GM19372 (cell line): ENCODE results near the gene LRRC7.

ENCODE experiments used
- ATAC-seq: cut with Tn5 transposase; IDR thresholded peaks from one replicate; pipeline ENCODE4 v1.9.1; 2021; ENCODE audit warnings: mild to moderate bottlenecking, low read depth, moderate library complexity; ENCODE audit not compliant: unreplicated experiment

LRRC7 gene

DNA sequence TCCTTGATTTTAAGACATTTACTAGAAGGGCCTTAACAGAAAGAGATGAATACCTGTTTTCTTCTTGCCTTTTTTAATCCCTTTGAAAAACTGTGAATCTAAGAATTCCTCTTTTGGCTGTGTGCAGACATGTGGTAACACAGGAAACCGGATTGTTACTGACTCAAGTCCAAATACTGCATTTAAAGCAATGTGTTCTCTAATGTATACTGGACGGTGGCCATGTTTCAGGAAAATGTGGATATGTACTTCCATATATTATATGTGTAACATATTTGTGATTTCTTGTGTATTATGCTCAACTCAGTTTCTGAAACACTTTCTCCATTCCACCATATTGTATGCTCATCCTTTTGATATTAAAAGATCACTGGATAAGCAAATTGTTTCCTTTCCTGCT lies 185.1 kb downstream of the LRRC7 start:
- ATAC-seq: no peak

- ATAC-seq: no peak
Observed at GRCh38 chr1:69754521-69754920, 186.8 kb downstream of the LRRC7 start.

GRCh38 chr1:69755647-69756046 lies 187.9 kb downstream of the LRRC7 start:
- no peak for ATAC-seq

DNA sequence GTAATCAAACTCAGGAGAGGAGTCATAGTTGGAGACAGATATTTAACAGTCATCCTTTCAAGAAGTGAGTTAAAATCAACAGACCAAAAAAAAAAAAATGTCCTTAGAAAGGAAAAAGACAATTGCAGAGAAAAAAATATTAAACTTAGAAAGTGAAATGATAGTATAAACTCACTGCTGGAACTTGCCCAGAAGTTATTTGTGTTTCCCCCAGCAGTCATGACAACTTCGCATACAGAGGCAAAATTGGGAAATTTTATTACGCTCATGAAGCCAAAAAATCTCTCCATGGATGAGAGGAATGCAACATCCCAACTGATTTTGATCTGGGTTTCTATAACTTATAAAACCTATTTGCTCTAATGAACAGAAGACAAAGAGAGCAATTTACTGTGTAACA lies 198.2 kb downstream of the LRRC7 start:
- ATAC-seq: no peak

GRCh38 chr1:69766431-69767180 lies 198.9 kb downstream of the LRRC7 start:
- no peak for ATAC-seq

GRCh38 chr1:69776555-69776954 lies 208.8 kb downstream of the LRRC7 start:
- ATAC-seq: no peak

DNA sequence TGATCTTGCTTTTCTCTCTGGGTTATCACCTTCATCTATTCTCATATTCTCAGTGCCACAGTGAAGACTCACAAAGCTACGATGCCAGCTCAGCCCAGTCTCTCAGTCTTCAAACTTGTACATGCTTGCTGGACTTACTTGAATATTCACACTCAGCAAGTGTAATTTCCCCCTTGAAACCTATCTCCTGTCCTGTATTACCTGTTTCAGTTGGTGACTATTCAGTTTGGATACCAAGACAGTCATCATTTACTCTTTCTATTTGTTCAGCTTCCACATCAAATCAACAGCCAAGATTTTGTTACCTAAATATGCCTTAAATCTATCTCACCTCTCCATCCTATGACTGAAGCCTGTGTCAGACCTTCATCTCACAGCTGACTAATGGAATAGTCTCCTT lies 209.7 kb downstream of the LRRC7 start:
- ATAC-seq: no peak

DNA sequence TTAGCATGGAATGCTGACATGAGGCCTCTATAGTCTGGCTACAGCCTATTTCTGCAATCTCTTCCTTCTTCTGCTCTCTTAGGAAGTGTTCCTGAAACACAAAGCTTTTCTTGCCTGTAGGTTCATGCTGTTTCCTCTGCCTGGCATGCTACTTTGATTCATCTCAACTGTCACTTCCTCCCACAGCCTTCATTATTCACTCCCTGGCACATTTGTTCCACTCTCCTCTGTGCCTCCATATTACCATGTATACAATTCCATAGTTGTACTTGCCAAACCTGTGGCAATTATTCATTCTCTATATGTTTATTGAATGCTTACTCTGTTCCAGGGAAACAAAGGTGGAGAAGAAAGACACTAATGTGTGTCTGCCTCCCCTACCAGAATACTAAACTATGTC lies 210.2 kb downstream of the LRRC7 start:
- no peak for ATAC-seq

DNA sequence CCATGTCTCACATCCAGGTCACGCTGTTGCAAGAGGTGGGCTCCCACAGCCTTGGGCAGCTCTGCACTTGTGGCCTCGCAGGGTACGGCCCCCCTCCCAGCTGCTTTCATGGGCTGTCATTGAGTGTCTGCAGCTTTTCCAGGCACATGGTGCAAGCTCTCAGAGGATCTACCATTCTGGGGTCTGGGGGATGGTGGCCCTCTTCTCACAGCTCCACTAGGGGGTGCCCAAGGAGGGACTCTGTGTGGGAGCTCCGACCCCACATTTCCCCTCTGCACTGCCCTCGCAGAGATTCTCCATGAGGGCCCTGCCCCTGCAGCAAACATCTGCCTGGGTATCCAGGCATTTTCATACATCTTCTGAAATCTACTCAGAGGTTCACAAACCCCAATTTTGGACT lies 219.4 kb downstream of the LRRC7 start:
- no peak for ATAC-seq

DNA sequence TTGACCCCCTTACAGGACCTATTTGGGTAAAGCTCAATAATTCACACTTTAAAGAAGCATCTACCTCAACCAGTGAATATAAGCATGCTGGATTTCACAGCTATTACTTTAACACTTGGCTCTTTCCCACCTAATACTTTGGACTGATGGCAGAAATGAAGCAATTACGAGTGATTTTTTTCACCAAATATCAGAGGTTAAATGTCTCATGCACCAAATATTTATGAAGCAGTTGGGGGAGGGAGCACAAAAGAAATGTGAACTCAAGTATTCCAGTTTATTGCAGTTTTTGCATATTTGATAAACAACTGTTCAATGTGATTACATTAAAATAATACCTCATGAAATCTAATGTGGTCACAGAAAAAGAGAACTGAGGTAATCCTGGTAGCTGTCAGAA lies 223.6 kb downstream of the LRRC7 start:
- no peak for ATAC-seq

GRCh38 chr1:69794831-69795230 lies 227.1 kb downstream of the LRRC7 start:
- ATAC-seq: no peak

DNA sequence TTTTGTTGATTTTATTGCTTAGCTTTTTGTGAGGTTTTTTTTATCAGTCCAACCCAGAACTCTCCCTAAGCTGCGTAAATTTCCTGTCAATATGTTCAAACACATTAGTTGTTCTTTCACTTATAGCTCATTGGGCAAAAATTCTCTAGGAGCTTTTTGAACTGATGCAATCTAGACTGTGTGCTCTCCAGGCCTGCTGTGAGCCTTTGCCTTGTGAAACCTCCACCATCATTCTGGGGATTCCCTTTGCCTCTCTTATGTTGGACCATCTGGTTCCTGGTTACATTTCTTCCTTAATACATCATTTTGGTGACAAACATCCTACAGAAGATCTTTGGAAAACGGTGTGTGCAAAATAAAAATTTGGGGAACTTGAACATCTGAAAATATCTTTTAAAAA lies 247.2 kb downstream of the LRRC7 start:
- ATAC-seq: no peak

- ATAC-seq: no peak
Observed at GRCh38 chr1:69824932-69825331, 257.2 kb downstream of the LRRC7 start.

DNA sequence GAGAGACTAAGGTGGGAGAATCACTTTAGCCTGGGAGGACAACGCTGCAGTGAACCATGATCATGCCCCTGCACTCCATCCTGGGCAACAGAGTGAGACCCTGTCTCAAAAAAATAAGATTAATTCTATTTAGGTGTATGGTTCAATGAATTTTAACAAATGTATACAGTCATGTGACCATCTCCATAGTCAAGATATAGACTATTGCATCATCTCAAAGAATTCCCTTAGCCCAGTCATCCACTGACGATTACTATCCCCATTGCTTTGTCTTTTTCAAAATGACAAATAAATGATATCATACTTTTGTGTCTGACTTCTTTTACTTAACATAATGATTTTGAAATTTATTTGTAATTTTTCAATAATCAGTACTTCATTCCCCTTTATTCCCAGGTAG lies 260.0 kb downstream of the LRRC7 start:
- ATAC-seq: no peak

- no peak for ATAC-seq
Observed at GRCh38 chr1:69833536-69833935, 265.8 kb downstream of the LRRC7 start.

DNA sequence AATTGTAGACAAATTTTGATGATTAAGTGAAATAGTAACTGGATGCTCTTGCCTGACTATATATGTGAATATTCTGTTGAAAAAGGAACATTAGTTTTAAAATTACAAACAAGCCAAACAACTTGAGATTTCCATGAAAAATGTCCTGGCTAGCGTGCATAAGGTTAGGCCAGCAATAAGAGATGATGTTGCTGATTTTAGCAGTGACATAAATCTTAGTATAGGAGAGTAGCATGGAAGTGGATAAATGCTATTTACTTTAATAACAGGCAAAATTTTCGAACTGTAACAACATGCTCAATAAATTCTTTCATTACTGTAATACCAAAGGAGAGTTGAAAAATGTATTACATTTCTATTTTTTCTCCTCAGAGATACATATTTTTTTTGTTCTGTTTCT lies 266.6 kb downstream of the LRRC7 start:
- ATAC-seq: no peak

- no peak for ATAC-seq
Observed at GRCh38 chr1:69835955-69836354, 268.2 kb downstream of the LRRC7 start.

GRCh38 chr1:69836971-69837636 lies 269.4 kb downstream of the LRRC7 start:
- ATAC-seq: no peak

GRCh38 chr1:69842326-69842725 lies 274.6 kb downstream of the LRRC7 start:
- no peak for ATAC-seq

DNA sequence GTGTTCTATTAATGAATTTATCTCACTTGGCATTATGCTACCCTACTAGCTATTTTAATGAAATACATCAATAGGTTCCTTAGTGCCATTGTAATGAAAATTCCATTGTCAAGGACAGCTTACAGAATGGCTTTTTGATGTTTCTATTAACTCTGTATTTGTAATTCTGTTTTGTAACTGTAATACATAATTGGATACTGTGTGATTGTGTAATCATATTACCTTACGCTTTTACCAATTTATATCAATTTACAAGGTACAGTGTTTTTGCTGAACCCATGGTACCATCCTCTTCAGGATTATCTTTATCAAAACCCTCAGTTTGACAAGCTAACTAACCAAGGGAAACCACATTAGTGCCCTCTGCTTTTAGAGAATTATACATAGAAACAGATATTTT lies 277.9 kb downstream of the LRRC7 start:
- no peak for ATAC-seq

DNA sequence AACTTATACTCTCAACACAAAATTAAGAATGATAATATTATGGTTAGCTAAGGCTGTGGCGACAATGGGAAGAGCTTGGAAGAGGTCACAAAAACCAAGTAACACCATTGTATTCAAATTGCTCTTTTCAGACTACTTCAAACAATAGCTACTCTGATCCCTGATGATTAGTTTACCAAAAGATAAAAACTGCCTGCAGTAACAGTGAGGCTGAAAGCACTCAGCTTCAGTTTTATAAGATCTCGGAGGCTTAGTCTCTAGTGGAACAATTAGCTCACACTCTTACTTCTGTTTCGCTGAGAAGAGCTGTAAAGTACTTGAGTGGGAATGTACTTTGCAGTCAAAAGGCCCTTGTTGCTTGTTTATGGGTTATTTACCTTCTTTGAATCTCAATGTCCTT lies 278.5 kb downstream of the LRRC7 start:
- ATAC-seq: no peak

DNA sequence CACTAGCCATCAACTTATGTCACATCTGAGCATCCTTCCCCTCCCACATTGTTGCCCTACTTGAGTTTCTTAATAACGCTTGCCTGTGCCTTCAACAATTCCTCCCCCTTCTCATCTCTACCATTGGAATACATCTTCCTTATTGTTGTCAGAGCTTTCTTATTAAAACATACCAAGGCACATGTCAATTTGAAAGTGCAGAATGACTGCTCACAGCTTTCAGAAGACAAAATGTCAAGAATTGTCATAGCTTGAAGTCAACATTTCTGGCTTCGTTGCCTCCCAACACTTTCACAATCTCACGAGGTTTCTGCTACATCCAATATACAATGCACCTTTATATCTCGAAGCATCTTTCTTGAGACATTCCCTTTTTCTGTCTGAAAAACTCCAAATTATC lies 279.9 kb downstream of the LRRC7 start:
- no peak for ATAC-seq
